Measurements from ENCODE around the gene TBC1D14.

DNA sequence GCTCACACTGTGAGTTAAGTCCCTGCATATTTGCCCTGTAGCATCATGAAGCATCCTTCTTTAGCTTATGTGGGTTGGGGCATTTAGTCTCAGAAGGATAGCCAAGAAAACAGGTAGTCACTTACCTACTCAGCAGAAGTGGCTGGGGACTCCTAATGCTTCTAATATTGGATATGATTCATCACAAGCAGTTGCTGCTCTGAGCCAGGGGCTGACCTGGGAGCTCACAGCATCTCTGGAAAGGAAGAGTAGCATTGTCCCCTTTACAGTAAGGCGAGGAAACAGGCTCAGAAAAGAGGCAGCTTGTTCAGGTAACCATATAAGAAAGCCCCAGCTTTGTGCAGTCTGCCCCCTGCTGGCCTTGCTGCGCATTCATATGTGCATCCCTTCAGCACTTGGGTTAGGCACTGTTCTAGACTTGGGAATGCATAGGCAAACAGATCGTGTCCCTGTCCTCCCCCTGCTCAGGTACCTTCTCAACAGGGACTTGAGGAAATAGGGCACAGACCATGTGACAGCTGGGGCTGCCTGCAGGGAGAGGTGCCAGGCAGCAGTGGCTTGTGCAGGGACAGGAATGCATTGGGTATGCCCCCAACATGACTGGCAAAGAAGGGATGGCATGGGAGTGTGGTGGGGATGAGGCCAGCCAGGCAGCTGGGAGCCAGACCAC lies 35.7 kb upstream of the TBC1D14 start:
- TF ChIP-seq POLR2AphosphoS5 (IDR thresholded peaks at IDR 0.05) = peak in 2 of 3 donors; percentile 20 to 45
- peak; percentile 60 to 93 (median 86) for TF ChIP-seq CTCF (IDR thresholded peaks at IDR 0.05 in 8 of 11, conservative IDR thresholded peaks at IDR 0.05 in 3 of 11)

Data from spleen (tissue), 7 donors.